Measurements from ENCODE around the gene SLC17A7.

The SLC17A7 gene

DNA sequence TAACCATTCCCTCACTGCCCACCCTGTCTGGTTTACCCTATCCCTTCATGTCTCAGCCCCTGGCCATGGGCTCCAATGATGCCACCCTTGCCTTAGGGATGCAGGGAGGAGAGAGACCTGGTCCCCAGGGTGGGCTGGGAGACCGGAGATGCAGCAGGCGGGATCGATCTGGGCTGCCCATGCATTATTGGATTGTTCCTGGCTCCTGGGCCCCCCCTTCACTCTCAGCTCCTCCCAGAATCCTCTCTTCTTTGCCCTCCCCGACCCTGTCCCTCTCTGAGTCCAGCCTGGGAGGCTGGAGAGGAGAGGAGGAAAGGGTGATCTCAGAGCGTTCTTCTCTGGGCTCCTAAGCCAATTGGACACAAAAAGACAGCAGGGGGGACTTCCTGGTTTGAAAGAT is 47.4 kb downstream of the SLC17A7 start:
- H3K4me2 ChIP-seq (ENCODE audit: low read length): no peak overlapping the region
- no peaks in the 10 kb centered on the region for H3K79me2 ChIP-seq (ENCODE audit: control insufficient read depth, insufficient read depth, low read length)
- DNase-seq: no peak
- H3K9ac ChIP-seq (ENCODE audit: low read length): no peak overlapping the region
- H3K56ac ChIP-seq (ENCODE audit: low read length): no peak overlapping the region
- no peaks in the 10 kb centered on the region for H3K79me1 ChIP-seq (ENCODE audit: low read length)
- no peak overlapping the region for H3K18ac ChIP-seq (ENCODE audit: low read length)
- H2BK5ac ChIP-seq (ENCODE audit: low read length): no peak overlapping the region
- no peak overlapping the region for H3K4me3 ChIP-seq (ENCODE audit: low read length)
- no peak overlapping the region for H2BK120ac ChIP-seq (ENCODE audit: low read depth, low read length)
- no peak overlapping the region for H3K4ac ChIP-seq (ENCODE audit: low read depth, low read length)
- H3K27ac ChIP-seq (ENCODE audit: low read depth, low read length): no peak overlapping the region
- no peak overlapping the region for H2AK5ac ChIP-seq (ENCODE audit: low read length)
- H2BK15ac ChIP-seq (replicated peaks; ENCODE audit: low read depth): no peak overlapping the region
- no peak overlapping the region for H3K23ac ChIP-seq (ENCODE audit: low read length)
- no peaks in the 10 kb centered on the region for H3K27me3 ChIP-seq (ENCODE audit: insufficient read depth, low read length, poor library complexity)
- no peak overlapping the region for H4K5ac ChIP-seq (ENCODE audit: low read length)
- WGBS (ENCODE audit: extremely low coverage, insufficient coverage, low lambda C conversion rate): no CpG with 5 or more reads among the region's 5 CpGs
- no peaks in the 10 kb centered on the region for H3K36me3 ChIP-seq (ENCODE audit: control insufficient read depth, insufficient read depth, low read length)
- no peaks in the 10 kb centered on the region for H3K4me1 ChIP-seq (ENCODE audit: control insufficient read depth, low read depth, low read length)
- no peak overlapping the region for H4K8ac ChIP-seq (ENCODE audit: low read depth, low read length)

DNA sequence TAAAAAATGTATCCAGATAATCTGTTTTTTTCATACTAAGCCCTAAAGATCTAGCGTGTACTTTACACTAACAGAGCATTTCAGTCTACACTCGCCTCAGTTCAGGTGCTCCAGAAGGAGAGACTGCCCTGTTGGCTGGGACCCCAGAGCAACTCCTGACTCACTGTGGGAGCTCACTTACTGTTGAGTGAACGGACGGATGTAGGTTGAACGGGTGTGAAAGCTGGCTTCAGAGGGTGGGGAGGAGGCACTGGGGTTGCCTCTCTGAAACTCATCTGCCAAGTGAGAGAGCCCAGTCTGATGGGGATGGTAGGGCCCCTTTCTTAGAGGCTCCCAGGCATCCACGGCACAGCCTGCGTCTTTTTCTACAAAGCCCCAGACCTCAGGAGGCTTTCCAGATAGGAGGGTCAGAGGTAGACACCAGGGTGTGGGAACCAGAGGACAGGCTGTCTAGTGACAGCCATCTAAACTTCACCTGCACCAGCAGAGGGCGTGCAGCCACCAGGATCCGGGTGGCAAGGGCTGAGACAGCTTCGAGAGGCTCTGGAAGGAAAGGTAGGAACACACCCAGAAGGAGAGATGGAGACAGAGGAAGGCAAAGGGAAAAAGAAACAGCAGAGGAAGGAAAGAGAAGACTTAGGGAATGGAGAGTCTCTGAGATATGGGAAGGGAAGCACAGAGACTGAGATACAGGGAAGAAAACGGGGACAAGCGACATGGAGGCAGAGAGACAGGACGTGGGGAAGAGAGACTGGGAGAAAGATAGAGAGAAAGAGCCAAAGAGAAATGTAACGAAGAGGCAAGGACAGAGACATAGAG is 49.5 kb downstream of the SLC17A7 start:
- WGBS (ENCODE audit: extremely low coverage, insufficient coverage, low lambda C conversion rate): no CpG with 5 or more reads among the region's 14 CpGs
- Histone ChIP-seq H3K4me3 (ENCODE audit: low read length) (no peak overlapping the region), H2BK120ac (ENCODE audit: low read depth, low read length) (no peak overlapping the region), H3K4me1 (ENCODE audit: control insufficient read depth, low read depth, low read length) (no peaks in the 10 kb centered on the region), H2BK15ac (replicated peaks; ENCODE audit: low read depth) (no peak overlapping the region), H3K56ac (ENCODE audit: low read length) (no peak overlapping the region), H3K27ac (ENCODE audit: low read depth, low read length) (no peak overlapping the region), H3K27me3 (ENCODE audit: insufficient read depth, low read length, poor library complexity) (no peaks in the 10 kb centered on the region), H3K4ac (ENCODE audit: low read depth, low read length) (no peak overlapping the region), H2AK5ac (ENCODE audit: low read length) (no peak overlapping the region), H4K5ac (ENCODE audit: low read length) (no peak overlapping the region), H3K36me3 (ENCODE audit: control insufficient read depth, insufficient read depth, low read length) (no peaks in the 10 kb centered on the region), H3K4me2 (ENCODE audit: low read length) (no peak overlapping the region), H3K79me2 (ENCODE audit: control insufficient read depth, insufficient read depth, low read length) (no peaks in the 10 kb centered on the region), H3K79me1 (ENCODE audit: low read length) (no peaks in the 10 kb centered on the region), H2BK5ac (ENCODE audit: low read length) (no peak overlapping the region), H3K23ac (ENCODE audit: low read length) (no peak overlapping the region), H4K8ac (ENCODE audit: low read depth, low read length) (no peak overlapping the region), H3K18ac (ENCODE audit: low read length) (no peak overlapping the region), H3K9ac (ENCODE audit: low read length) (no peak overlapping the region)
- peak; percentile 90 for DNase-seq

DNA sequence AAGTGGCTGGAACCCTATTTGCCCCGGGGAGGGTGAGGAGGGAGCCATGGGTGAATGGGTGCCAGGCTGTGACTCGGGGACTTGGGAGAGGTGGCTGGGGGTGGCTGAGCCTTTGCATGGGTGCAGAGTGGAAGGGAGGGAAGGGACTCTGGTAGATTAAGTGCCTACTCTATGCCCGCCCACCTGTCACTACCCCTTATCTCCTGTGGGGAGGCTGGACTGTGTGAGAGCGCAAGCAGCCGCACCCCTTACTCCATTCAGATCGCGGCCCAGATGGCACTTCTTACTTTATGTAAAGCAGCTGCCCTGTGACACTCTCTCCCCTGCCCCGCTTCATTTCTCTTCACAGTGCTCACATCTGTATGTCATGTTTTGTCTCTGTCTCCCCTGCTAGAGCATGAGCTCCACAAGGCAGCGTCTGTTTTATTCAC is 50.4 kb downstream of the SLC17A7 start:
- H3K27me3 ChIP-seq (ENCODE audit: insufficient read depth, low read length, poor library complexity): no peaks in the 10 kb centered on the region
- H4K8ac ChIP-seq (ENCODE audit: low read depth, low read length): no peak overlapping the region
- no peak overlapping the region for H3K18ac ChIP-seq (ENCODE audit: low read length)
- H3K4me2 ChIP-seq (ENCODE audit: low read length): no peak overlapping the region
- no peak overlapping the region for H3K9ac ChIP-seq (ENCODE audit: low read length)
- no peak overlapping the region for H2BK120ac ChIP-seq (ENCODE audit: low read depth, low read length)
- no peak overlapping the region for H2AK5ac ChIP-seq (ENCODE audit: low read length)
- H2BK5ac ChIP-seq (ENCODE audit: low read length): no peak overlapping the region
- no peak overlapping the region for H4K5ac ChIP-seq (ENCODE audit: low read length)
- H3K4me3 ChIP-seq (ENCODE audit: low read length): no peak overlapping the region
- H3K23ac ChIP-seq (ENCODE audit: low read length): no peak overlapping the region
- no peak overlapping the region for H3K4ac ChIP-seq (ENCODE audit: low read depth, low read length)
- no peaks in the 10 kb centered on the region for H3K79me2 ChIP-seq (ENCODE audit: control insufficient read depth, insufficient read depth, low read length)
- DNase-seq: no peak
- no peaks in the 10 kb centered on the region for H3K4me1 ChIP-seq (ENCODE audit: control insufficient read depth, low read depth, low read length)
- H3K56ac ChIP-seq (ENCODE audit: low read length): no peak overlapping the region
- no peaks in the 10 kb centered on the region for H3K36me3 ChIP-seq (ENCODE audit: control insufficient read depth, insufficient read depth, low read length)
- no CpG with 5 or more reads among the region's 9 CpGs for WGBS (ENCODE audit: extremely low coverage, insufficient coverage, low lambda C conversion rate)
- H3K27ac ChIP-seq (ENCODE audit: low read depth, low read length): no peak overlapping the region
- no peaks in the 10 kb centered on the region for H3K79me1 ChIP-seq (ENCODE audit: low read length)
- H2BK15ac ChIP-seq (replicated peaks; ENCODE audit: low read depth): no peak overlapping the region

- no peaks in the 10 kb centered on the region for H3K36me3 ChIP-seq (ENCODE audit: control insufficient read depth, insufficient read depth, low read length)
- H3K79me2 ChIP-seq (ENCODE audit: control insufficient read depth, insufficient read depth, low read length): no peaks in the 10 kb centered on the region
- H3K4me1 ChIP-seq (ENCODE audit: control insufficient read depth, low read depth, low read length): no peaks in the 10 kb centered on the region
- no peak for DNase-seq
- no peak overlapping the region for H4K5ac ChIP-seq (ENCODE audit: low read length)
- H4K8ac ChIP-seq (ENCODE audit: low read depth, low read length): no peak overlapping the region
- no peak overlapping the region for H3K23ac ChIP-seq (ENCODE audit: low read length)
- no peak overlapping the region for H2AK5ac ChIP-seq (ENCODE audit: low read length)
- H2BK5ac ChIP-seq (ENCODE audit: low read length): no peak overlapping the region
- no peak overlapping the region for H2BK120ac ChIP-seq (ENCODE audit: low read depth, low read length)
- no peak overlapping the region for H2BK15ac ChIP-seq (replicated peaks; ENCODE audit: low read depth)
- no peak overlapping the region for H3K4me2 ChIP-seq (ENCODE audit: low read length)
- H3K4ac ChIP-seq (ENCODE audit: low read depth, low read length): no peak overlapping the region
- WGBS (ENCODE audit: extremely low coverage, insufficient coverage, low lambda C conversion rate): no CpG with 5 or more reads among the region's 26 CpGs
- H3K56ac ChIP-seq (ENCODE audit: low read length): peak overlapping the region; percentile 34
- H3K9ac ChIP-seq (ENCODE audit: low read length): no peak overlapping the region
- no peak overlapping the region for H3K4me3 ChIP-seq (ENCODE audit: low read length)
- H3K79me1 ChIP-seq (ENCODE audit: low read length): no peaks in the 10 kb centered on the region
- H3K27ac ChIP-seq (ENCODE audit: low read depth, low read length): no peak overlapping the region
- no peaks in the 10 kb centered on the region for H3K27me3 ChIP-seq (ENCODE audit: insufficient read depth, low read length, poor library complexity)
- no peak overlapping the region for H3K18ac ChIP-seq (ENCODE audit: low read length)
Observed at GRCh38 chr19:49390131-49390928, 51.0 kb downstream of the SLC17A7 start.

DNA sequence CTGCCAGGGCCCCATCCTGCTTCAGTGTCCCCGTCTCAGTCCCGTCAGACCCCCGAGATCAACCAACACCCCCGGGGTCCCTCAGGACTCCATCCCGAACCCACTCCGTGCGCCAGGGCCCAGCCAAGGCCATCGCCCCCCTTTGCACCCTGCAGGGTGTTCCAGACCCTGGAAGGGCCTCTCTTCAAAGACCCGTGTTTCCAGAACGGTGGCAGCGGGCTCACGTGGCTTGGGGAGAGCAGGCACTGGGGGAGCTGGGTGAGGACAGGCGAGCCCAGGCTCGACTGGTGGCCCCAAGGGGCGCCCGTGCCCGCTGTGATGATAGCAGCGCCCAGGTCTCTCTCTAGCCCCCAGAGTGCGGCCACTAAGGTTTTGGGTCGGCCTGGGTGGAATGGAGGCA is 51.9 kb downstream of the SLC17A7 start:
- Histone ChIP-seq H3K27me3 (ENCODE audit: insufficient read depth, low read length, poor library complexity) (no peaks in the 10 kb centered on the region), H3K9ac (ENCODE audit: low read length) (no peak overlapping the region), H2BK5ac (ENCODE audit: low read length) (no peak overlapping the region), H3K4me2 (ENCODE audit: low read length) (no peak overlapping the region), H3K56ac (ENCODE audit: low read length) (no peak overlapping the region), H3K4ac (ENCODE audit: low read depth, low read length) (no peak overlapping the region), H2AK5ac (ENCODE audit: low read length) (no peak overlapping the region), H4K8ac (ENCODE audit: low read depth, low read length) (no peak overlapping the region), H3K27ac (ENCODE audit: low read depth, low read length) (no peak overlapping the region), H3K4me3 (ENCODE audit: low read length) (no peak overlapping the region), H3K23ac (ENCODE audit: low read length) (no peak overlapping the region), H3K36me3 (ENCODE audit: control insufficient read depth, insufficient read depth, low read length) (no peaks in the 10 kb centered on the region), H3K79me2 (ENCODE audit: control insufficient read depth, insufficient read depth, low read length) (no peaks in the 10 kb centered on the region), H2BK15ac (replicated peaks; ENCODE audit: low read depth) (no peak overlapping the region), H3K18ac (ENCODE audit: low read length) (no peak overlapping the region), H2BK120ac (ENCODE audit: low read depth, low read length) (no peak overlapping the region), H4K5ac (ENCODE audit: low read length) (no peak overlapping the region), H3K79me1 (ENCODE audit: low read length) (no peaks in the 10 kb centered on the region), H3K4me1 (ENCODE audit: control insufficient read depth, low read depth, low read length) (no peaks in the 10 kb centered on the region)
- DNase-seq: no peak
- no CpG with 5 or more reads among the region's 20 CpGs for WGBS (ENCODE audit: extremely low coverage, insufficient coverage, low lambda C conversion rate)
